GM18499 (cell line): ENCODE measurements around the gene PEX16.
"Not testable (repeated sequence)": the region's sequence is repeated elsewhere in the genome, so short reads cannot be mapped to it uniquely, and the experiment has no call there.

Experiments
- ATAC-seq: cut with Tn5 transposase; IDR thresholded peaks from one replicate; pipeline ENCODE4 v1.9.1; 2021; ENCODE audit warnings: moderate number of reproducible peaks; ENCODE audit not compliant: insufficient read depth, unreplicated experiment

PEX16 gene

DNA sequence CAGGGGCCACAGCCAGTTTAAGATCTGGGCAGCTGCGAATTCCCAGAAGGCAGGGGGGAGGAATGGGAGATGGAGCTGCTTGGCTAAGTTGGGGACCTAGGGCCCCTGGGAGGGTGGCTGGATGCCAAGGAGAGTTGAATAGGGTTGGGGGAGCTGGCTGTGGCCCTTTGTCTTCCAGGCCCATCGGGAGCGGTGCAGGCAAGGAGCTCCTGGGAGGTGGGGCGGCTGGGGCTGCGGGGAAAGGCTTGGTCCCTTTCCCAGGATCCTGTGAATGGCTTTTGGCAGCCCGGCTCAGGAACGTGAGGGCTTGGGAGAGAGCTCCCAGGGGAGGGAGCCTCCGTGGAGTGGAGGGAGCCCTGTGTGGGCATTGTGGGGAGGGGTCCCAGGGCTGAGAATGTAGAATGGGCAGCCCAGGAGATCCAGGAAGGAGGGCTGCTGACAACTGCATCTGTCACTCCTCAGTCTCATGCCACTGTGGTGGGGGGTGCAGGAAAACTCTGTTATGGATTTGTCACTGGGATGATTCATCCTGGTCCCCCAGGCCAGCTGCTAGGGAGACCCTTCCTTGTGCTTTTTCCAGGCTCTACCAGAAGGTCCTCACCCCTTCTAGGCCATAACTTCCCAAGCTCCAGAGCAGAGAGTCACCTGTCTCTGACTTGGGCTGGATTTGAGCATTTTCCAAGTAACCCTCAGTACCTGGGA lies 16.6 kb downstream of the PEX16 start:
- no peak for ATAC-seq

GRCh38 chr11:45900175-45900800 lies 17.4 kb downstream of the PEX16 start:
- ATAC-seq: not testable (repeated sequence)

DNA sequence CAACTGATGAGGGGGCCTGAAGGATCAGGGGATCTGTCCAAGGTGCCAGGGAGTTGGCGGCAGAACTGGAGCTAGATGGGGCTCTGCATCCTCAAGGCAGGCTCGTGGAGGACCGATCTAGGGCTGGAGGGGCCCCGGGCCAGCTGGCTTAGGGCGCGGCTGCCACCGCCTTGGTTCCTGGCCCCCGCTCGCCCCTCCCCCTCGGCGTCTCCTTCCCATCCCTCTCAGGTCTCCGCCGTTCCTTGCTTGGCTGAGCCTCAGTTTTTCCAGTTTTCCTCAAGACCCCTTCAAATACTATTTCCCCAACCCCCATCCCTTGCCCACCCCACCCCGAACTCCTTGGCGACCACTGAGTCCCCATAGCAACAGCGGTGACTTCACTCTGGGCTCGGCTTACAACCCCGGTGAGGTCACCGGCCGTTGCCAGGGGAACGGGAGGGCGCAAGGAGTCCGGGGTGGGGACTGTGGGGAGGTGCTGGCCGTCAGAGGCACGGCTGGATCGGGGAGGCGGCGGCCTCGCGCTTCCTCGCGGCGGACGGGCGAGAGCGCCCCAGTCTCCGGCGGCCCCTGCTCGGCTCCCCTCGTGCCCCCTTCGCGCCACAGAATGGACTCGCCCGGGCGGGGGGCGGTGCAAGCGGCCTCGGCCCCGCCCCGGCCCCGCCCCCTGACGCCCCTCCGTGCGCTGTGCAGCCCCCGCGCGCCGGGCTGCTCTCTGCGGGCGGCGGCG lies 18.1 kb downstream of the PEX16 start:
- no peak for ATAC-seq

DNA sequence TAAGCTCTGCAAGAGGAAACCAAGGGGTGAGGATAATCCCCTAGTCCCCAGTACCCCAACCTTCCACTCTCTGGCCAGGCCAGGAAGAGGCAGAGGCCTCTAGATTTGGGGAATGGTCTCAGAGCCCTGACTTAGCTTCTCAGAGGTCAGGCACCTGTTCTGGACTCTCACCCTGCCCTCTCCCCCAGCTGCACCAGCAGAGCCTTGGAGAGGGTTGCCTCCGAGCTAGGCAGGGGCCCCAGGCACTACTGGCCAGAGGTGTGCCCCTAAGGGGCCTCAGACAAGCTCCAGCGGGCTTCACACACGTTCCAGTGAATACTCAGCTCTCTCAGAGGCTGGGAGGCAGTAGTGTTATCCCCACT lies 18.6 kb downstream of the PEX16 start:
- no peak for ATAC-seq

- no peak for ATAC-seq
These were observed 20.1 kb downstream of the PEX16 start for GRCh38 chr11:45897556-45897955.

GRCh38 chr11:45896422-45896984 lies 21.2 kb downstream of the PEX16 start:
- ATAC-seq: no peak

- no peak for ATAC-seq
These were observed 22.0 kb downstream of the PEX16 start for GRCh38 chr11:45895553-45896259.

- ATAC-seq: no peak
These were observed 23.0 kb downstream of the PEX16 start for GRCh38 chr11:45894555-45895247.

DNA sequence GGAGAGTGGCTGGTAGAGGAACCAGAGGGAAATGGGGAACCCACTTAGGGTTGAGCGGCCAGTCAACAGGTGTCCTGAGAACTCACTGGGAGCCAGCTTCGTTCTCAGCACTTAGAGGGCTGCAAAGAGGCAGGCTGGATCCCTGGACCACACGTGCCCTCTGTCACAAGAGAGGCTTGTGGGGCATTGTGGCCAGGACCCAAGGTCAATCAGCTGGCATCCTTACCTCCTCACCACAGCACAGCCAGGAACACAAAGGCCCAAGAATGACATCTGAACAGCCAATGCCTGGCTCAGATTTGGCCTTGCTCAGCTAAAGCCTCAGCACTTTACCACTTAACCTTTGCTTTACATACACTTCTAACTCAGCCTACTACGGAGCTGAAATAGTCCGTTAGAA lies 24.8 kb downstream of the PEX16 start:
- no peak for ATAC-seq

- no peak for ATAC-seq
These were observed 26.7 kb downstream of the PEX16 start for GRCh38 chr11:45890886-45891550.

- ATAC-seq: no peak
These were observed 27.7 kb downstream of the PEX16 start for GRCh38 chr11:45889966-45890365.

- no peak for ATAC-seq
These were observed 28.1 kb downstream of the PEX16 start for GRCh38 chr11:45889555-45889954.

- no peak for ATAC-seq
These were observed 30.1 kb downstream of the PEX16 start for GRCh38 chr11:45887587-45887986.

DNA sequence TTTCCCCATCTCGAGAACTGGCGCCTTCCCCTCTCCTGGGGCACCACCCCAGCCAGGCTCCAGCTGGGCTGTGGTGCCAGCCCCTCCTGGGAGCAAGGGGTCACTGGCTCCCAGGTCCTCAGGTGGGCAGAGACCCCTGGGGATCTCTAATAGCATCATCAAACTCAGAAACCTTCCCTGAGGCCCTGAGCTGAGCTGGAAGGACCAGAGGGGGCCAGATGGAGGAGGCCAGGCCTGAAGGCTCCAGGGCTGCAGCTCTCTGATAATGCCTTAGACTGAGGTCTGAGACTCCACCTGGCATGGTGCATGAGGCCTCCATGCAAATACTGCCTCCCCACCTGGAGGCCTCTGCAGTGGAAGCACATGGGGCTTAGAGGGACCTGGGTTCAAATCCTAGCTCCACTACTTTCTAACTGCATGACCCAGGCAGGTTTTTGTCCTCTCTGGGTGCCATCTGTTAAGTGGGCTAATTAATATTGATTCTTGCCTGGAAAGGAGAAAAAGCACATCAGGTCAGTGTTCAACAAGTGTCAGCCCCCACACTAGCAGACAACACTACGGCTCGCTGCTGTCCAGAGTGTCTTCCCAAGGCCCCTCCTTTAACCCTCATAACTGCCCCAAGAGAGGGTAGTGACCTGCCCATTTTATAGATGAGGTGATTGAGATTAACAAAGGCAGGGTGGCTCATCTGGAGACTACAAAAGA lies 30.7 kb downstream of the PEX16 start:
- no peak for ATAC-seq

DNA sequence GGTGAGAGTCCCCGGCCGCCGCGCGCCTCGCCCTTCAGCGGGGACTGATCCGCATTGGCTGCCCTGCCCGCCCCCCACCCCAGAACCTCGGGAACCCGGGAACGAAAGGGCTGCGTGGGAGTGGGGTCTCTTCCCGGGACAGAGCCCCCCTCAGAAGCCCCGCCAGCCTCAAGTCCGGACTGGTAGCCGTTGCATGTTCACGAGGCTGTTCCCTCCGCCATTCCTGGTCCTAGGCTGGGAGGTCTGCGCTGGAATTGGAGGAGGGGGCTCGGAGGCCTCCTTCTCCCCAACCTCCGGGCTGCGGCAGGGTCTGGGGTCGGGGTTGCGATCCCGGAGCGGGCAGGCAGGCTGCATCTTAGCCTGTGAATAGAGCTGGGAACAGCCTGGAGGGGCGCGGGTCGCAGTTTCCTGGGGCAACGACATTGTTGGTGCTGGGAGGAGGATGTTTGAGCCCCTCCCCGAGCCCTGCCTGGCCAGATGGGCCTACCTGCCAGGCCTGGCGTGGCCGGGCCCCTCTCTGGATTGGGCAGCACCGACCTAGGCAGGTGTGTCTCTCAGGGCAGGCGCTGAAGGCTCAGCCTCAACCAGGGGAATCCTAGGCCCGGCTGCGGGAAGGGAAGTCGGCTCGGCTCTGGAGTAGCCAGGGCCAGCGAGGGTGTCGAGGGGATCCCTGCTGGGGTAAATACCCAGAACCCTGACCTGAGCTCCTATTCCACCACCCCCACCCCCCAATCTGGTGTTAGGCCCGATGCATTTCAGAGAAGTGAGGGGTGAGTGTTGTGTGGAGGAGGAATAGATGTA lies 31.6 kb downstream of the PEX16 start:
- ATAC-seq: no peak

GRCh38 chr11:45885274-45885920 lies 32.3 kb downstream of the PEX16 start, which contains the start of gene MAPK8IP1:
TSS of gene MAPK8IP1 (plus strand) at chr11:45885651. CDS start at chr11:45885821, 170 bp downstream.
- no peak for ATAC-seq

GRCh38 chr11:45884596-45885185 lies 33.0 kb downstream of the PEX16 start:
- no peak for ATAC-seq
